K562 treated with DMSO at 1 percent for 24 hours (cell line): Measurements from ENCODE around the gene WNT2. TPM values are rescaled to one million over a fixed set of nuclear protein-coding genes. Genes with fewer than 3 reads are reported as not detected.

Experiments
- total RNA-seq: library from RNA; unstranded; fragments of 300-600 nt; gene quantifications from 2 replicates; pipeline ENCODE4 v1.2.3, GENCODE V29; 2022; ENCODE audit warnings: low read depth; ENCODE audit not compliant: insufficient read depth

Gene WNT2
- not detected in 2 replicates for total RNA-seq

GRCh38 chr7:117322741-117323304 is at the start of gene WNT2:
WNT2 (minus strand) TSS chr7:117323058; CDS start chr7:117322989, 69 bp downstream.

Other genes starting within 250 kb of the WNT2 start
- not detected in 2 replicates for gene ASZ1, start 104.4 kb upstream of the WNT2 start, total RNA-seq
- gene CFTR, start 157.0 kb upstream of the WNT2 start, total RNA-seq: not detected in 2 replicates